Stomach smooth muscle (tissue), 2 donors: ENCODE data around the gene INPP5A.
"Not testable (repeated sequence)": the region's sequence is repeated elsewhere in the genome, so short reads cannot be mapped to it uniquely, and the experiment has no call there.

Source experiments
- H3K27ac ChIP-seq: one replicate; pipeline ENCODE4 v1.7.0; 2013; ENCODE audit warnings: mild to moderate bottlenecking, low read length, inconsistent platforms
- H3K27me3 ChIP-seq, 2 donors: one replicate each; pipeline ENCODE4 v1.7.0; 2013; ENCODE audit warnings: low read length in 2 of 2; ENCODE audit not compliant: insufficient read depth in 2 of 2, control insufficient read depth in 1 of 2
- H3K36me3 ChIP-seq, 2 donors: one replicate each; pipeline ENCODE4 v1.7.0; 2013; ENCODE audit warnings: low read length in 2 of 2; ENCODE audit not compliant: control insufficient read depth in 2 of 2, insufficient read depth in 2 of 2
- H3K4me1 ChIP-seq: one replicate; pipeline ENCODE4 v1.7.0; 2013; ENCODE audit warnings: low read length; ENCODE audit not compliant: control insufficient read depth, insufficient read depth
- H3K4me3 ChIP-seq, 2 donors: one replicate each; pipeline ENCODE4 v1.7.0; 2013; ENCODE audit warnings: low read length in 2 of 2
- H3K9ac ChIP-seq, 2 donors: one replicate each; pipeline ENCODE4 v1.7.0; 2013; ENCODE audit warnings: low read length in 2 of 2, mild to moderate bottlenecking in 1 of 2
- H3K9me3 ChIP-seq, 2 donors: one replicate each; pipeline ENCODE4 v1.7.0; 2013; ENCODE audit warnings: low read length in 2 of 2; ENCODE audit not compliant: control insufficient read depth in 2 of 2
- donor health status: healthy.
- donor health status: Pancreatic carcinoma.

Gene INPP5A

DNA sequence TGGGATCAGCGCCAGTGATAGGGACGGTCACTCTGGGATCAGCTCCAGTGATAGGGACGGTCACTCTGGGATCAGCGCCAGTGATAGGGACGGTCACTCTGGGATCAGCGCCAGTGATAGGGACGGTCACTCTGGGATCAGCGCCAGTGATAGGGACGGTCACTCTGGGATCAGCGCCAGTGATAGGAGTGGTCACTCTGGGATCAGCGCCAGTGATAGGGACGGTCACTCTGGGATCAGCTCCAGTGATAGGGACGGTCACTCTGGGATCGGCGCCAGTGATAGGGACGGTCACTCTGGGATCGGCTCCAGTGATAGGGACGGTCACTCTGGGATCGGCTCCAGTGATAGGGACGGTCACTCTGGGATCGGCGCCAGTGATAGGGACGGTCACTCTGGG, 32.0 kb upstream of the INPP5A start:
- not testable (repeated sequence) for H3K27me3 ChIP-seq, H3K36me3 ChIP-seq, H3K27ac ChIP-seq, H3K4me3 ChIP-seq, H3K9ac ChIP-seq, H3K9me3 ChIP-seq
- peaks cover 33% of the 10 kb centered on the region for H3K4me1 ChIP-seq

DNA sequence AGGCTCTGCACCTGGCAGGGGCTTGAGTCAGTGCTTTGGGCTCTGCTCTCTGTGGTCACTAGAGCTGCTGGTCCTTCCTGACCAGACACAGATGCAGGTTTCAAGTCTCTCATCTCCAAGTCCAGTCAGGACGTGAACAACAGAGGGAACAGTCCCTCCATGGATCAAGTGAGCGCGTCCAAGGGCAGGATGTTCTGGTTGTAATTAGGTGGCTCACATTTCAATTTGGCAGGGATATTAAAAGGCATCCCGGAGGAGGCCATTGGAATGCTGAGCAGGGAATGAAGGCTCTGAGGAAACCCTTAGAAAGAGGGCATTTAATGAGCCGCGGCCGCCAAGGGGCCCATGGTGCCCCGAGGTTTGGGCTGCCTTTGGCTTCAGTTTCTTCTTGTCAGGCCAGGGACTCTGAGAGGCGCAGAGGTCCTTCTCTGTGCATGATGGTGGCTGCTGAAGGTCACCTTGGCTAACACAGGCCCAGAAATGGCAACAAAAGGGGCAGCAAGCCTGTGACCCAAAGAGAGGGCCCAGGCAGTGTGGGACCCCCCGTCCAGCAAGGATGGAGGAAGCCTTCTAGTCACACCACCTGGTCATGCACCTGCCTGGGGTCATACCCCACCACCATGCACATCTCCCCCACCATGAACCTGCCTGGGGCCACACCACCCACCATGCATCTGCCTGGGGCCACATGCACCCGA, 30.7 kb upstream of the INPP5A start:
- Histone ChIP-seq H3K27ac (peak overlapping the region; percentile 76), H3K9ac (no peak overlapping the region), H3K4me1 (peaks cover 42% of the 10 kb centered on the region), H3K36me3 (no peaks in the 10 kb centered on the region), H3K9me3 (no peaks in the 10 kb centered on the region), H3K27me3 (no peaks in the 10 kb centered on the region), H3K4me3 (no peak overlapping the region)

DNA sequence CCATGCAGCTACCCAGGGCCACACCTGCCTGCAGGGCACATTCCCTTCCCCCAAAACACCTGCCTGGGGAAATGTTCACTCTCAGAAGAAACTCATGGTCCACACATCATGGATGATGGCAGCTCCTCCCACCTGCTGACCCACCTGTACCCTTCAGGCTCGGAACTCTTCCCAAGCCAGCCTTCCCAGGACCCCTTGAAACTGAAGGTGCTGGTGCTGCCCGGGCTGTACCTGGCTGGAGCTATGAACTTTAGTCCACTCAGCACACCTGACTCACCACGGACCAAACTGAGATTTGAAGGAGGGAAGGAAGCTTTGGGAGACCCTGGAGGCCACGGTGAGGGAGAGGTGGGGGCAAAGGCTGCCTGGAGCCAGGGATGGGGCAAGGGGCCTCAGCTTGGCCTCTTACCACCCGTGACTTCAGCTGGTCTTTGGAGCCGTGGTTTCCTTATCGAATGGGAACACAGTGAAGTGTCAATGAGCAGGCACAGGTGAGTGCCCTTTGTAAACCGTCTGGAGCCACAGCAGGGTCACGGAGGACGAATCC, 30.1 kb upstream of the INPP5A start:
- no peaks in the 10 kb centered on the region for H3K27me3 ChIP-seq

GRCh38 chr10:132507956-132508490, 29.6 kb upstream of the INPP5A start:
- peak overlapping the region; percentile 76 for H3K27ac ChIP-seq
- no peaks in the 10 kb centered on the region for H3K27me3 ChIP-seq
- peaks cover 46% of the 10 kb centered on the region for H3K4me1 ChIP-seq
- H3K9ac ChIP-seq: peak overlapping the region; percentile 6 to 45
- no peaks in the 10 kb centered on the region for H3K9me3 ChIP-seq
- no peak overlapping the region for H3K4me3 ChIP-seq
- no peaks in the 10 kb centered on the region for H3K36me3 ChIP-seq

More for the DNA sequence above, 30.1 kb upstream of the INPP5A start:
- Histone ChIP-seq H3K4me3 (no peak overlapping the region), H3K9ac (peak overlapping the region in 1 of 2 donors; percentile 36), H3K36me3 (no peaks in the 10 kb centered on the region), H3K9me3 (no peaks in the 10 kb centered on the region), H3K27ac (peak overlapping the region; percentile 76), H3K4me1 (peaks cover 46% of the 10 kb centered on the region)

DNA sequence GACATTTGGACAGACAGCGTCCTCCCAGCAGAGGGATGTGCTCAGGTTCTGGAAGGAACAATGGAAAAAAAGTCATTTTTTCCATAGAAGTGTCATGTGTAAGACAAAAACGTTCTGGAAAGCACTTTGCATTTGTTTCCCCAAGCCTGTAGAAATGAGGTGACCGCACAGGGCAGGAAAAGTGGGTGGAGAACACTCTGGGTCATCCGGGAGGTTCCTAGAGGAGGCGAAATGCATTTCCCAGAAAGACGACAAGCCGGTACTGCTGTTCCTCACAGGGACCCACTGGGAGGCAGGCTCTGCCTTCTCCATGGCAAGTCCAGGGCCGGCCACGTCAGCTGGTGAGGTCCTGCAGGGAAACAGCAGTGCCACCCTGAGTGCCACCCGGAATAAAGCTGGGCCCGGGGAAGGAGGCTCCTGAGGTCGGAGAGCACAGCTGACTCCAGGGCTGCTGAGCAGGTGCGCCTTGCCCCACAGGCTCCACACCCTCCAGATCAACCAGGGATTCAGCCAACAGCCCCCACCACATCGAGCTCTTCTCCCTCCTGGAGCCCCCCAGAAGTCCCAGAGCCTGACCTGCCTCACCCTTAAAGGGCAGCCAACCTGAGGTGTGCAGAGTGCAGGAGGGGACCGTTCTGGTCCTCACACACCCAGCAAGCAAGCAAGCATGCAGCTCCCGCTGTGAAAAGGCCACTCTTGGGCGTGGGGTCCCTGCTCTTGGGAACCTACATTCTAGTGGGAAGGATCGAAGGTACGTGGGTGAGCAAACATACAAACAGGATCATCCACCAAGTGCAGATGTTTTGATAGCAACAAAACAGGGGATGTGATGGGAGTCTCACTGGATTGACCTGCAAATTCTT, 28.8 kb upstream of the INPP5A start:
- Histone ChIP-seq H3K27me3 (no peaks in the 10 kb centered on the region), H3K9me3 (no peaks in the 10 kb centered on the region), H3K4me3 (peak overlapping the region in 1 of 2 donors; percentile 15), H3K9ac (peak overlapping the region; percentile 6 to 45), H3K36me3 (no peaks in the 10 kb centered on the region), H3K27ac (peak overlapping the region; percentile 76), H3K4me1 (peaks cover 46% of the 10 kb centered on the region)

GRCh38 chr10:132509506-132510173, 27.9 kb upstream of the INPP5A start:
- Histone ChIP-seq H3K4me3 (no peak overlapping the region), H3K9ac (no peak overlapping the region), H3K36me3 (no peaks in the 10 kb centered on the region), H3K4me1 (peaks cover 44% of the 10 kb centered on the region), H3K27me3 (no peaks in the 10 kb centered on the region), H3K9me3 (no peaks in the 10 kb centered on the region), H3K27ac (peak overlapping the region; percentile 76)

DNA sequence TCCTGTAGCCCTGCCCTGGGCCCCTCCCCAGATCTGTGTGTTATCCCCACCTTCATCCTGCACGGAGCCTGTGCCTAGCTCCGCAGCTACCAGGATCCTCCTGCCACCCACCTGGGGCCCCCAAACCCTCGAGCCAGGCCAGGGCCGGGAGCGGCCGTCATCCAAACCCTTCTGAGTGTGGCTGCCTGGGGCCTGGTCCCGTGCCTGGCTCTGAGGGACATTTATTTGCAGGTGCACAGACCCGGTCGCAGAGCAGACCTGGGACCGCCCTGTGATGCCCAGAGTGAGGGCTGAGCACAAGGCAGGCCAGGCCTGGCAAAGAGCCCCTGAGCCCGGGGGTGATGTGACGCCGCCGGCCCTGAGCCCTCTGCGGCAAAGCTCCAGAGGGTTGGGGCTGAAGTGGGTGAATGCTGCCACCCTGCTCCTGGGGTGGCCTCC, 27.4 kb upstream of the INPP5A start:
- no peaks in the 10 kb centered on the region for H3K9me3 ChIP-seq
- H3K4me1 ChIP-seq: peaks cover 49% of the 10 kb centered on the region
- no peaks in the 10 kb centered on the region for H3K27me3 ChIP-seq
- no peak overlapping the region for H3K4me3 ChIP-seq
- H3K9ac ChIP-seq: no peak overlapping the region
- H3K36me3 ChIP-seq: no peaks in the 10 kb centered on the region
- H3K27ac ChIP-seq: no peak overlapping the region

DNA sequence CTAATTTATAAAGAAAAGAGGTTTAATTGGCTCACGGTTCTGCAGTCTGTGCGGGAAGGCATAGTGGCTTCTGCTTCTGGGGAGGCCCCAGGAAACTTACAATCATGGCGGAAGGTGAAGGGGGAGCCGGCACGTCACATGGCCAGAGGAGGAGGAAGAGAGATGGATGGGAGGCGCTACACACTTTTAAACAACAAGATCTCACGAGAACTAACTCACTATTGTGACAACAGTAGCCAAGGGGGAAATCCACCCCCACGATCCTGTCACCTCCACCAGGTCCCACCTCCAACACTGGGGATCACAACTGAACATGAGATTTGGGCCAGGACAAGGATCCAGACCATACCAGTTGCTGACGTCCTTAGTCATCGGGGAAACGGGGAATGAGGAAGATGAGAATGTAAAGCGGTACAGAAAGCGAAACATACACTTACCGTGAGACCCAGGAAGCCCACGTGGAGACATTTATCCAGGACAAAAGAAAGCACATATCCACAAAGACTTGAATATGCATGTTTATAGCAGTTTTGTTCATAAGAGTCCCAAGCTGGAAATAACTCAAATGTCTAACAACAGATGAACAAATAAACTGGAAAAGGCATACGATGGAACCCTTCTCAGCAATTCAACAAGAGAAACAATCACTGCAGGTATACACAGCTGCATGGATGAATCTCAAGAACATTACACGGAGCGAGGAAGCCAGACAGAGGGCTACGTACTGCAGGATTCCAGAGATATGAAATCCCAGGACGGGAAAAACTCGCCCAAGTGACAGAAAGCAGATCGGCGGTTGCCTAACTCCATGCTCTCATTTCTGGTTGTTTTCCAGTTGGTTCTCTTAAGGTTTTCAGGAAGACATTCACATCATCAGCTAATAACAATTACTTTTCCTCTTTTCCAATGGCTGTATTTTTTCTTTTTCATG, 26.2 kb upstream of the INPP5A start:
- Histone ChIP-seq H3K27ac (peak overlapping the region; percentile 67), H3K36me3 (no peaks in the 10 kb centered on the region), H3K9me3 (no peaks in the 10 kb centered on the region), H3K27me3 (no peaks in the 10 kb centered on the region), H3K4me3 (no peak overlapping the region), H3K9ac (no peak overlapping the region), H3K4me1 (peaks cover 58% of the 10 kb centered on the region)

GRCh38 chr10:132512052-132512442, 25.5 kb upstream of the INPP5A start:
- no peaks in the 10 kb centered on the region for H3K36me3 ChIP-seq
- H3K27ac ChIP-seq: peak overlapping the region; percentile 67
- H3K9ac ChIP-seq: no peak overlapping the region
- H3K4me3 ChIP-seq: no peak overlapping the region
- H3K4me1 ChIP-seq: peaks cover 59% of the 10 kb centered on the region
- H3K27me3 ChIP-seq: no peaks in the 10 kb centered on the region
- no peaks in the 10 kb centered on the region for H3K9me3 ChIP-seq
